A673 (cell line): ENCODE data around the gene MON1B. TPM values are rescaled to one million over a fixed set of nuclear protein-coding genes. Genes with fewer than 3 reads are reported as not detected.

Experiments
- BruUV-seq: library from RNA; stranded (reverse); fragments of 400-500 nt; replicated peaks from 2 replicates; lab custom pipeline; 2021; lab: Mats Ljungman, UMichigan
- CTCF ChIA-PET: fragments of 300-600 bp; sonication (Branson Sonifier 250); formaldehyde crosslinking; loops from one replicate; lab custom pipeline; 2022; ENCODE audit warnings: antibody characterized with exemption; lab: Charles Lee
- POLR2A ChIA-PET: fragments of 300-600 bp; sonication (Branson Sonifier 250); formaldehyde crosslinking; loops from one replicate; lab custom pipeline; 2022; ENCODE audit warnings: antibody characterized with exemption; ENCODE audit not compliant: low non-redundant PET; lab: Charles Lee
- DNase-seq: peaks from one replicate; pipeline ENCODE4 v3.0.0-alpha.2; 2015; ENCODE audit warnings: low spot score
- H3K27ac ChIP-seq: fragments of 200-600 bp; sonication (generic); 2 replicates; pipeline ENCODE4 v1.5.1; 2016; ENCODE audit warnings: mixed run types, low read depth, mild to moderate bottlenecking, mixed read lengths, antibody characterized with exemption, low read length; ENCODE audit not compliant: poor library complexity, severe bottlenecking
- H3K27me3 ChIP-seq: fragments of 200-600 bp; sonication (generic); replicated peaks from 2 replicates; pipeline ENCODE4 v1.6.1; 2017; ENCODE audit warnings: mixed run types, low read depth, mild to moderate bottlenecking, mixed read lengths, antibody characterized with exemption, low read length; ENCODE audit not compliant: insufficient read depth, poor library complexity
- H3K36me3 ChIP-seq: fragments of 200-600 bp; sonication (generic); 2 replicates; pipeline ENCODE4 v1.6.1; 2016; ENCODE audit warnings: mixed run types, mild to moderate bottlenecking, mixed read lengths, antibody characterized with exemption, low read length; ENCODE audit not compliant: insufficient read depth, poor library complexity, severe bottlenecking
- H3K4me1 ChIP-seq: fragments of 200-600 bp; sonication (generic); 2 replicates; pipeline ENCODE4 v1.6.1; 2017; ENCODE audit warnings: mixed run types, mild to moderate bottlenecking, mixed read lengths, antibody characterized with exemption, low read length; ENCODE audit not compliant: insufficient read depth, poor library complexity, severe bottlenecking
- H3K4me3 ChIP-seq: fragments of 200-600 bp; sonication (generic); 2 replicates; pipeline ENCODE4 v1.5.1; 2016; ENCODE audit warnings: low read depth, mixed run types, mild to moderate bottlenecking, mixed read lengths, low read length; ENCODE audit not compliant: poor library complexity, severe bottlenecking
- H3K9me3 ChIP-seq: fragments of 200-600 bp; sonication (generic); 2 replicates; pipeline ENCODE4 v1.6.1; 2016; ENCODE audit warnings: mixed run types, low read depth, mild to moderate bottlenecking, mixed read lengths, antibody characterized with exemption, low read length; ENCODE audit not compliant: poor library complexity, severe bottlenecking
- CTCF ChIP-seq: fragments of 300-800, 200-600 bp; sonication (generic); conservative IDR thresholded peaks from 2 replicates; pipeline ENCODE4 v1.5.1; 2017; ENCODE audit warnings: low read depth, mild to moderate bottlenecking, antibody characterized with exemption, low read length, moderate library complexity, mixed read lengths
- EZH2 ChIP-seq: fragments of 200-600 bp; sonication (generic); IDR thresholded peaks from 2 replicates; pipeline ENCODE4 v1.6.1; 2017; ENCODE audit warnings: borderline replicate concordance, low read depth, mild to moderate bottlenecking, mixed read lengths, antibody characterized with exemption, low read length; ENCODE audit not compliant: poor library complexity, severe bottlenecking
- intact Hi-C: fragments of 100-400 bp; cut with micrococcal nuclease; formaldehyde crosslinking; loops from one replicate; pipeline ENCODE4 v1.10.0; 2022; ENCODE audit not compliant: unreplicated experiment
- total RNA-seq: library from RNA; stranded (reverse); gene quantifications from 2 replicates; pipeline ENCODE4 v1.2.3, GENCODE V29; 2021

Gene MON1B
- total RNA-seq, 1 experiment from 2014 or later: 44.1 TPM

GRCh38 chr16:77197747-77198146 is 6.8 kb downstream of the MON1B start:
- Histone ChIP-seq H3K9me3 (no peaks in the 10 kb centered on the region), H3K36me3 (peaks cover 21% of the 10 kb centered on the region), H3K27ac (no peak overlapping the region), H3K4me1 (no peaks in the 10 kb centered on the region), H3K4me3 (no peak overlapping the region), H3K27me3 (no peaks in the 10 kb centered on the region)
- BruUV-seq: no TSS peak
- no peak for DNase-seq
- CTCF ChIA-PET: no interaction called here
- no peak for TF ChIP-seq EZH2
- TF ChIP-seq CTCF: no peak
- POLR2A ChIA-PET: no interaction called here
- intact Hi-C loops: no loop called here

DNA sequence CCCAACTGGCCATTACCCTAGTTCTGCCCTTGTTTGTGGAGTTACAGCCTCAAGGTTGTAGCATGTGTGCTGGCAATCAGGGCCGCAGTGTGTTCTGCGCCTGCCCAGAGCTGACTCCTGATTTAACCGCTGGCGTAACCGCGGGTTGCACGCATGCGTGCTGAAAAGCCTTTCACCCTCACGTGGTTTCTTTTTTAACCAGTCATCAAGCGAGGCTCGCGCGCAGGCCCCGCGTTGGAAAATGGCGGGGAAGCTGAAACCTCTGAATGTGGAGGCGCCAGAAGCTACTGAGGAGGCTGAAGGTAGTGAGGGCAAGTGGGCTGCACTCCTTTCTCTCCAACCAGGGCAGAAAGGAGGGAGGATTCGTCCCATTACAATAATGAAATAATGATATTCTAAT is 8.2 kb downstream of the MON1B start, which contains the start of gene SYCE1L:
TSS of gene SYCE1L (plus strand) at position 198 of the 400 bp plus-strand sequence. CDS start at position 242, 44 bp downstream.
- DNase-seq: no peak
- Histone ChIP-seq H3K36me3 (peaks cover 21% of the 10 kb centered on the region), H3K4me1 (no peaks in the 10 kb centered on the region), H3K27ac (no peak within 1 kb of the TSS), H3K27me3 (no peaks in the 10 kb centered on the region), H3K4me3 (no peak within 1 kb of the TSS), H3K9me3 (no peaks in the 10 kb centered on the region)
- POLR2A ChIA-PET: no interaction called here
- TF ChIP-seq EZH2 (no peak), CTCF (no peak)
- CTCF ChIA-PET: no interaction called here
- no TSS peak for BruUV-seq
- intact Hi-C loops: no loop called here

GRCh38 chr16:77206533-77206932 is 15.5 kb downstream of the MON1B start:
- H3K4me1 ChIP-seq: no peaks in the 10 kb centered on the region
- H3K4me3 ChIP-seq: no peak overlapping the region
- H3K36me3 ChIP-seq: no peaks in the 10 kb centered on the region
- DNase-seq: no peak
- H3K27me3 ChIP-seq: no peaks in the 10 kb centered on the region
- intact Hi-C loops: no loop called here
- H3K9me3 ChIP-seq: no peaks in the 10 kb centered on the region
- ChIA-PET CTCF (no interaction called here), POLR2A (no interaction called here)
- BruUV-seq: no TSS peak
- TF ChIP-seq CTCF (no peak), EZH2 (no peak)
- no peak overlapping the region for H3K27ac ChIP-seq
